ENCODE measurements around the gene SYDE2. TPM values are rescaled to one million over a fixed set of nuclear protein-coding genes. Genes with fewer than 3 reads are reported as not detected.

Gene SYDE2
- polyA plus RNA-seq, 1 of the 3 experiments (the other 2 are of a cell fraction): not detected

DNA sequence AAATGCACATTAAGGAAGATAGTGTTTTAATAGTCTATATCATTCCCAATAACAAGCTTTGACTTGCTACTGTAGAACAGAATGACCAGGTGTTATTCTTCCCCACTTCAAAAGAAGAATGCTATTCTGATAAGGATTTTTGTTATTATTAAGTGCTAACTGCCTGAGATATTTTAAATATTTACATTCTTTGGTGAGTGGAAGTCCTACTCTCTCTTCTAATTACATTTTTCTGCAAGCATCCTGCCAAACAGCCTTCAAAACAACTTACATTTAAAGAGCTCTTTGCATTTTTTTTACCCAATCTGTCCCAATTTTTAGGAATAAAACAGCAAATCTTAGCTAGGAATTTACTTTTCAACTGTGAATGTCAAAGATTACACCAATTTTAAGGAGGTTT, 23.5 kb upstream of the SYDE2 start:
- TF ChIP-seq FOXM1 (IDR thresholded peaks at IDR 0.05; ENCODE audit: low read depth) (no peak), GATA2 (CRISPR knock-in tag; IDR thresholded peaks at IDR 0.05) (no peak), TCF12 (IDR thresholded peaks at IDR 0.05) (no peak), GABPA (IDR thresholded peaks at IDR 0.05; ENCODE audit: low read depth) (no peak), POLR2AphosphoS5 (IDR thresholded peaks at IDR 0.05; ENCODE audit: low read depth, low read length) (no peak)
- no peaks in the 10 kb centered on the region for H3K36me3 ChIP-seq (replicated peaks in 1 of 2; ENCODE audit: control insufficient read depth in 1 of 2, insufficient read depth in 2 of 2, low read length in 1 of 2)
- no peak for DNase-seq
- peaks cover 4% of the 10 kb centered on the region for H3F3A ChIP-seq (replicated peaks; ENCODE audit: insufficient read depth)
- no peak overlapping the region for H3K4me3 ChIP-seq (ENCODE audit: low read depth in 2 of 2, low read length in 1 of 2)
- H3K4me1 ChIP-seq (ENCODE audit: control insufficient read depth in 1 of 2, insufficient read depth in 2 of 2, low read depth in 1 of 2, low read length in 1 of 2): no peaks in the 10 kb centered on the region
- ChIA-PET CTCF (interaction anchor here (0.7 to 2.2 kb wide), 4 partner anchors 25 to 97 kb away, joined by 3 to 6 read pairs (median 3); partner anchors contain the start of gene C1orf52), POLR2A (interaction anchor here (1.2 kb wide), 1 partner anchor 35 kb away, joined by 3 read pairs; the partner anchor contains the start of gene C1orf52)
- peaks cover 55% of the 10 kb centered on the region for H3K27me3 ChIP-seq (ENCODE audit: insufficient read depth)
- no peaks in the 10 kb centered on the region for H4K20me1 ChIP-seq (ENCODE audit: insufficient read depth)
- H2AFZ ChIP-seq (ENCODE audit: low read depth): no peak overlapping the region
- no peak overlapping the region for H3K9ac ChIP-seq
- H3K9me2 ChIP-seq: no peaks in the 10 kb centered on the region
- H3K9me3 ChIP-seq: no peaks in the 10 kb centered on the region
- no peak overlapping the region for H3K27ac ChIP-seq (ENCODE audit: low read depth in 2 of 2, low read length in 1 of 2)
- H3K79me2 ChIP-seq (ENCODE audit: insufficient read depth): no peaks in the 10 kb centered on the region
- H3K4me2 ChIP-seq: no peak overlapping the region

DNA sequence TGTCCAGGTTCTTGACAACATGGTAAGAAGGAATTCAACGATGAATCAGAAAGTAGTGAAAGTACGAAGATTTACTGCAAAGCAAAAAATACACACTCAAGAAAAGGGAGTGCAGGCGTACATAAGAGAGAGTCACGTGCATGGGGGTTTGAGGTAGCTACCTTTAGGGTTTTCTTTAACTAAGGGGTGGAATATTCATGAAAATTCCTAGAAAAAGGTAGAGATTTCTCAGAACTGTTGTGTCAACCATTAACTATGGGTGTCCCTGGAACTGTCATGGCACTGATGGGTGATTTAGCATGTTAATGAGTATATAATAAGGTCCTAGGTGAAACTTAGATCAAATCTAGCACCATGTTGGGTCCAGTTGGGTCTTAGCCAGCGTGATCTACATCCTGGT, 22.5 kb upstream of the SYDE2 start:
- Histone ChIP-seq H3K9me2 (no peaks in the 10 kb centered on the region), H3K4me1 (ENCODE audit: control insufficient read depth in 1 of 2, insufficient read depth in 2 of 2, low read depth in 1 of 2, low read length in 1 of 2) (no peaks in the 10 kb centered on the region), H3K79me2 (ENCODE audit: insufficient read depth) (no peaks in the 10 kb centered on the region), H3K9me3 (no peaks in the 10 kb centered on the region), H3K27me3 (ENCODE audit: insufficient read depth) (peaks cover 48% of the 10 kb centered on the region), H2AFZ (ENCODE audit: low read depth) (no peak overlapping the region), H4K20me1 (ENCODE audit: insufficient read depth) (no peaks in the 10 kb centered on the region), H3F3A (replicated peaks; ENCODE audit: insufficient read depth) (peaks cover 4% of the 10 kb centered on the region), H3K9ac (no peak overlapping the region), H3K27ac (ENCODE audit: low read depth in 2 of 2, low read length in 1 of 2) (no peak overlapping the region), H3K4me2 (no peak overlapping the region), H3K4me3 (ENCODE audit: low read depth in 2 of 2, low read length in 1 of 2) (no peak overlapping the region), H3K36me3 (replicated peaks in 1 of 2; ENCODE audit: control insufficient read depth in 1 of 2, insufficient read depth in 2 of 2, low read length in 1 of 2) (no peaks in the 10 kb centered on the region)
- ChIA-PET POLR2A (no interaction called here), CTCF (interaction anchor here (0.9 kb wide), 1 partner anchor 32 kb away, joined by 3 read pairs; no protein-coding TSS in a partner anchor)
- DNase-seq: no peak
- 14% methylated on average over 5 of the region's 5 CpGs for WGBS (ENCODE audit: low lambda C conversion rate)
- no peak for TF ChIP-seq ELF1 (IDR thresholded peaks at IDR 0.05)
- TF ChIP-seq TCF12 (IDR thresholded peaks at IDR 0.05): no peak
- TF ChIP-seq, protein P1, sequence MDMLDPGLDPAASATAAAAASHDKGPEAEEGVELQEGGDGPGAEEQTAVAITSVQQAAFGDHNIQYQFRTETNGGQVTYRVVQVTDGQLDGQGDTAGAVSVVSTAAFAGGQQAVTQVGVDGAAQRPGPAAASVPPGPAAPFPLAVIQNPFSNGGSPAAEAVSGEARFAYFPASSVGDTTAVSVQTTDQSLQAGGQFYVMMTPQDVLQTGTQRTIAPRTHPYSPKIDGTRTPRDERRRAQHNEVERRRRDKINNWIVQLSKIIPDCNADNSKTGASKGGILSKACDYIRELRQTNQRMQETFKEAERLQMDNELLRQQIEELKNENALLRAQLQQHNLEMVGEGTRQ (IDR thresholded peaks at IDR 0.05; ENCODE audit: borderline replicate concordance, low read depth, low read length): no peak
- TF ChIP-seq CHD2 (IDR thresholded peaks at IDR 0.05; ENCODE audit: low read length, partially characterized antibody): no peak
- TF ChIP-seq, protein P2, sequence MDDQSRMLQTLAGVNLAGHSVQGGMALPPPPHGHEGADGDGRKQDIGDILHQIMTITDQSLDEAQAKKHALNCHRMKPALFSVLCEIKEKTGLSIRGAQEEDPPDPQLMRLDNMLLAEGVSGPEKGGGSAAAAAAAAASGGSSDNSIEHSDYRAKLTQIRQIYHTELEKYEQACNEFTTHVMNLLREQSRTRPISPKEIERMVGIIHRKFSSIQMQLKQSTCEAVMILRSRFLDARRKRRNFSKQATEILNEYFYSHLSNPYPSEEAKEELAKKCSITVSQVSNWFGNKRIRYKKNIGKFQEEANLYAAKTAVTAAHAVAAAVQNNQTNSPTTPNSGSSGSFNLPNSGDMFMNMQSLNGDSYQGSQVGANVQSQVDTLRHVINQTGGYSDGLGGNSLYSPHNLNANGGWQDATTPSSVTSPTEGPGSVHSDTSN (IDR thresholded peaks at IDR 0.05): no peak
- TF ChIP-seq SMC3 (IDR thresholded peaks at IDR 0.05; ENCODE audit: low read depth, low read length): no peak
- no peak for TF ChIP-seq RAD21 (IDR thresholded peaks at IDR 0.05; ENCODE audit: low read length)
- TF ChIP-seq YY1 (IDR thresholded peaks at IDR 0.05; ENCODE audit: low read depth): no peak
- TF ChIP-seq EP300 (IDR thresholded peaks at IDR 0.05; ENCODE audit: borderline replicate concordance in 1 of 2, low read depth in 1 of 2, low read length in 1 of 2): no peak
- TF ChIP-seq GATA2 (CRISPR knock-in tag; IDR thresholded peaks at IDR 0.05): no peak
- TF ChIP-seq RXRA (IDR thresholded peaks at IDR 0.05; ENCODE audit: borderline replicate concordance, low read depth): no peak
